Fibroblast of skin of scalp (primary cell): ENCODE measurements around the gene MAP3K20.
"Not testable (repeated sequence)": the region's sequence is repeated elsewhere in the genome, so short reads cannot be mapped to it uniquely, and the experiment has no call there.

ENCODE experiments used
- DNase-seq: peaks from one replicate; pipeline ENCODE4 v3.0.0-alpha.2; 2013

MAP3K20 gene

GRCh38 chr2:173163357-173163756, 87.7 kb downstream of the MAP3K20 start:
- DNase-seq = not testable (repeated sequence)

- no peak for DNase-seq
Observed at GRCh38 chr2:173164396-173164795, 88.8 kb downstream of the MAP3K20 start.

- DNase-seq = no peak
Observed at GRCh38 chr2:173165443-173166238, 90.0 kb downstream of the MAP3K20 start.

GRCh38 chr2:173171321-173171720, 95.7 kb downstream of the MAP3K20 start:
- peak; percentile 53 for DNase-seq

- peak; percentile 89 for DNase-seq
Observed at GRCh38 chr2:173171924-173172643, 96.4 kb downstream of the MAP3K20 start.

- not testable (repeated sequence) for DNase-seq
Observed at GRCh38 chr2:173174339-173174738, 98.7 kb downstream of the MAP3K20 start.

- no peak for DNase-seq
Observed at GRCh38 chr2:173175222-173175621, 99.6 kb downstream of the MAP3K20 start.

- DNase-seq = no peak
Observed at GRCh38 chr2:173181982-173182381, 106.3 kb downstream of the MAP3K20 start.

GRCh38 chr2:173184031-173185004, 108.7 kb downstream of the MAP3K20 start:
- DNase-seq = peak; percentile 100

GRCh38 chr2:173185437-173185836, 109.8 kb downstream of the MAP3K20 start:
- DNase-seq = no peak

- DNase-seq = peak; percentile 80
Observed at GRCh38 chr2:173187941-173188788, 112.5 kb downstream of the MAP3K20 start.

GRCh38 chr2:173191601-173192000, 116.0 kb downstream of the MAP3K20 start:
- DNase-seq = peak; percentile 23

- DNase-seq = no peak
Observed at GRCh38 chr2:173192071-173192470, 116.4 kb downstream of the MAP3K20 start.

- DNase-seq = peak; percentile 72
Observed at GRCh38 chr2:173193925-173194324, 118.3 kb downstream of the MAP3K20 start.

- DNase-seq = no peak
Observed at GRCh38 chr2:173195100-173195499, 119.5 kb downstream of the MAP3K20 start.

GRCh38 chr2:173196080-173196479, 120.4 kb downstream of the MAP3K20 start:
- no peak for DNase-seq

- no peak for DNase-seq
Observed at GRCh38 chr2:173196638-173197037, 121.0 kb downstream of the MAP3K20 start.

GRCh38 chr2:173198327-173198726, 122.7 kb downstream of the MAP3K20 start:
- DNase-seq = no peak

- DNase-seq = no peak
Observed at GRCh38 chr2:173199294-173199693, 123.6 kb downstream of the MAP3K20 start.

GRCh38 chr2:173202570-173202969, 126.9 kb downstream of the MAP3K20 start:
- no peak for DNase-seq

- DNase-seq = peak; percentile 25
Observed at GRCh38 chr2:173204316-173204715, 128.7 kb downstream of the MAP3K20 start.

GRCh38 chr2:173205375-173205774, 129.7 kb downstream of the MAP3K20 start:
- no peak for DNase-seq
